GM19035 (cell line): Measurements from ENCODE around the gene STUM.
A peak's percentile ranks its signal among the peaks of the same experiment; 100 is the strongest.
"Not testable (repeated sequence)": the region's sequence is repeated elsewhere in the genome, so short reads cannot be mapped to it uniquely, and the experiment has no call there.

Experiments
- ATAC-seq: cut with Tn5 transposase; IDR thresholded peaks from one replicate; pipeline ENCODE4 v1.9.1; 2021; ENCODE audit not compliant: unreplicated experiment

Gene STUM

DNA sequence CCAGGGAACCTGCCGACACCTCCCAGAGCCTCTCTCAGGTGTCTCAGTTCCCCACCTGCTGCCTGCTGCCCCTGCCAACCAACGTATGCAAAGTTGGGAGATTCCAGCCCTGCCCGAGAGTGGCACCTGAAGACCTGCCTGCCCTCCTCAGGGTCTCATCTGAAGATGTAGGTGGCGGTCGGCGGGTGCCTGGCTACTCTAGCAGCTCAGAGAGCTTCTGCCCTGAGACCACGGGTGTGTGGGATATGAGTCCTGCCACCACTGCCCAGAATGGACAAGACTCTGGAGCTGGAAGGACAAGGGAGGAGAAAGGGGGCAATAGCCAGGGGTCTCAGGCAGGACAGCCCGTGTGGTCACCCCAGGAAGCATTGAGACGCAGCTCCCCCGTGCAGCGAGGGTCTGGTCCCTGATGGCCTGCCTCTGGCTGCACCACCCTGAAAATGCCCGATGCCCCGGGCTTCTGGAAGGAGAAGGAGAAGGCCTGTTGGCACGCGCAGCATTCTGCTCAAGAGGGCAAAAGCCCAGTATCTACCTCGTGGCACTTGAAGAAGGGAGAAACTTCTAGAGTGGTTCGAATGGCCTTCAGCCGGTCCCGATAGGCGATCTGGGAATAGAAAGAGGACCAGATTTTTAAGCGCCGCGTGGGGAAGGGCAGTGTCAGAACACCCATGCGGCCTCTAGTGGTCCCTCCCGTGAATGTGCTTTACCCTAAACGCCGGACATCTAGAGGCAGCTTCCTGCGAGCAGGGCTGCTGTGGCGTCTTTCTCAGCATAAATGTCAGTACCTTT is 88.8 kb downstream of the STUM start:
- no peak for ATAC-seq

DNA sequence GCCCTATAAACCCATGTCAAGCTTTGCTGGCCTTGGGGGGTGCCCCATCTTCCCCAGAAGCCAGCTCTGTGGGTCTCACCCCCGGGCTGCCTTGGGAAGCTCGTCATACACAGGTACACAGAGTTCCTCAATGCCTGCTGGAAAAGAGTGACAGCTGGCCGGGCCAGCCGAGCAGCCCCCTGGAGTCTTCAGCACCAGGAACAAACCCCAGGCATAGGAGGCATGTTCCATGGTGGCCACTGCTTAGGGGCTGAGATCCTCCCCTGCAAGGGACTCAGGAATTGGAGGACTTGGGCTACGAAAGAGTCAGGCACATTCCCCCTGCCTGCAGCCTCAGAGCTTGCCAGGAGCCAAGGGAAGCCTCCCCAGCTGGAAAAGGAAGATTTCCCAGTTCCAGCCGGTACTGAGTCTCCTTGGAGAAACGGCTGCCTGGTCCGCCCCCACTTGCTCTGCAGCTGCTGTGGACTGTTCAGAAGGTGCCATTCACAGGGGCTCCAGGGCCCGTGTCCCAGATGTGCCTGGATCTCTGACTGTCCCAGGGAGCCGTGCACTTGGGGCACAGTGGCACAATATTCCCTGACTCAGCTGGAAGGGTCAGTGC is 89.5 kb downstream of the STUM start:
- ATAC-seq: no peak

DNA sequence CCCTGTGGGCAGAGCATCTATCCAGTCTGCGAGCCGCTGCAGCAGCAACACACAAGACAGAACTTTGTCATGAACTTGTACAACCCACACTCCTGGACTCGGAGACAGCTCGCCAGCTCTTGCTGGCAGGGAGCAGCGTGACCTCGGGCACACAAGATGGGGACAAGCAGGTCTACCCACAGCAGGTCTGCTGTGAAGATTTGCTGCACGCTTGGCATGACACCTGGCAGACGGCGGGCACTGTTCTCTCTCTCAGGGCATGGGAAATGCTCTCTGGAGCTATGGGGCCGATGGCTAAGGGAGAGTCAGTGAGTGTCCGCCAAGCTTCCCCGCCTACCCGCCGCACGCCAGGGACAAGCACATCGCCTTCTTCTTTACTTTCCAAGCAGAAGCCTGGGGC is 90.0 kb downstream of the STUM start:
- no peak for ATAC-seq

DNA sequence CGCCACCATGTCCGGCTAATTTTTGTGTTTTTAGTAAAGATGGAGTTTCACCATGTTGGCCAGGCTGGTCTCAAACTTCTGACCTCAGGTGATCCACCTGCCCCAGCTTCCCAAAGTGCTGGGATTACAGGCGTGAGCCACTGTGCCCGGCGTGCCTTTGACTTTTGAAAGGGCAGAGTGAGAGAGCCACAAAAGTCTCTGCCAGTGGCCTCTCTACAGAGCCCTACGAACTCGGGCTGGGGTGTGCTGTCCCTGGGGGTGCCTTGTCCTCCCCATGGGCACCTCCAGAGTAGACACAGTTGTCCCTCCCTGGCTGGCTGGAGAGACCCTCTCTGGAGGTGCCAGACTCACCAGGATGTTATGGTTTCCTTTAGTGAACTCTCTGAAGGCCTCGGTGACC is 90.6 kb downstream of the STUM start:
- ATAC-seq: not testable (repeated sequence)

DNA sequence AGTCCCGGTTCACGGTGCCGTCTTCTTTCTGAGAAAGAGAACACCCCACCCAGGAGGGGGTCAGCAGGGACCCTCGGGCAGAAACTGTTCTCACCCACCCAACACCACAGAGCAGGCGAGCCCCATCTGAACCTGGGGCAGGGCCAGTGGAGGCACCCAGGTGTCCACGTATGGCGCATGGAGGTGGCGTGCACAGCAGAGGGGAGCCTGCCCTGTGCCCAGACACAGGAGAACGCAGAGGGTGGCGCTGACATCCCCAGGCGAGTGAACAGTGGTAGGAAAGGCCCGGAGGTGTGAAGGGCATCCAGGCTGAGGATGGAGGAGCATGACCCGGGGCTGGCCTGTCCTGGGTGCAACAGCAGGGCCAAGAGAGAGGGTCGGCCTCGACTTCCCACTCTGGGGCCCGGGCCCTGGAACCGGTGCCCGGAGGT is 91.1 kb downstream of the STUM start:
- no peak for ATAC-seq

DNA sequence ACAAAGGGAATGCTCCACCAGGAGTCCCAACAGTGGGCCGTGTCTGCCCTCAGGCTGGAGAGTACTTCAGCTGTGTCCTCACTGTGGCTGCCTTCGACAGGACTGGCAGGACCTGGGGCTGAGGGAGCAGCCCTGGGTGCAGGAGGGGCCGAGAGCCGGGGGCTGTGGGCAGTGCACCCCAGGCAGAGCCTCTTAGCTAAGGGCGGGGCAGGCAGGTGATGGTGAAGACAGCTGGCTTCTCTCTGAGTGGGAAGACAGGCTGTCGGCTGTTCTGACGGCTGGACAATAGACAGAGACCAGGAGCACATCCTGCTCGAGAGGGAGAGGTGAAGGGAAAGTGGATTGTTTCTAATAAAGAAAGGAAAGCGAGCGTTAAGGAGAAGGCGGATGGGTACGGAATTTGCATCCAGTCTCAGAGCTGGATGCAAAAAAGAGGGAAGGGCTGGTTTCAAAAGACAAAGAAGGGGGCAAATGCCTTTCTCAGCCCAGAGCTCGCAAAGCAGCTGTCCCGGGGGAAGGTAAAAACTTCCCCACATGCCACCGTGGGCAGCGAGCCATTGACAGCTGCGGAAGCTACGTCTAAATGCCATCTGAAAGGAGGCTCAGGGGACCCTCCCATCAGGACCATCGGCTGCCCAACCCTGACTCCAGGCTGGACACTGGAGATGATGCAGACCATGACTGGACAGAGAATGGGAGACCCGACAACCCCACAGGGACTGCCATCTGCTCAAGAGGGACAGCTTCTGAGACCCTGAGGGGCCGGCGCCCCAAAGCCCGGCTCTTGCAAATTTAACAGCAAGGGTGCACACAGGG is 92.0 kb downstream of the STUM start:
- ATAC-seq: no peak

DNA sequence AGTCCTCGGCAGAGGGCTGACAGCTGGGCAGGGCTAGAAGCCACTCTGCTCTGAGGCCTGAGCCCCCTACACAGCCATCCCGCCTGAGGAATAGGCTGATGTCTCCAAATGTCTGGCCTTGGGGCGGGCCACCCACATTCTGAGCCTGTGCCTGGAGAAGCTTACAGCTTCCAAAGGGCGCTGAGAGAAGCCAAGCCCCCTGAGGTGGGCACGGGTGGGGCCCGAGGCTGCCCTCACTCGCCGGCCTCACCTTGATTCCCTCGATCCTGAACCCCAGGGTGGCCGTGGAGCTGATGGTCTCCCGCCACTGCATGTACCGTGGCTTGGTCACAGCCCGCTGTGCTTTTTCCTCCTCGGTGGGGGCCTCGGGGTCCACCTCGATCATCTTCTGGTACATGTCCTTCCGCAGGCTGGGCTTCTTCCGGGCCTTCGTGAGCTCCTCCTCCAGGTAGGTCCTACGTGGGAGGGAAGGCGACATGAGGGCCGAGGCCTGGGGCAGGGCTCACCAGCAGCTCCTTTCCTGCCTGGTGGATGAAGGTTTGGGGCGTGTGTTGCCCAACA is 93.2 kb downstream of the STUM start:
- ATAC-seq: no peak

DNA sequence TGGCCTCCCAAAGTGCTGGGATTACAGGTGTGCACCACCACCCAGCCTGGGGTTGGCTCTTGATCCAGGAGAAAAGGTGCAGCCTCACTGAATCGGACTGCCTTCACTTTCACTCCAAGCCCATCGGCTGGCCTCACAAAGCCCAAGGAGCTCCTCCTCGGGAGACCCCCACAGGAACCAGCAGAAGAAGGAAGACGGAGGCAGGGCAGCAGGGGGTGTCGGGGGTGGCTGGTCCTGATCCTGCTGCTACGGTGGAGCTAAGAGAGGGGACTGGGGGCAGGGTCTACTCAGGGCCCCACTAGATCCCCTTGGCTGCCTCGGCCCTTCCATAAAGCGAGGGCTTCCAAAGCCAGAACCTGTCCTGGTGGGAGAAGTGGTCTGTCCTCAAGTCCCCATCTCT is 93.9 kb downstream of the STUM start:
- no peak for ATAC-seq

DNA sequence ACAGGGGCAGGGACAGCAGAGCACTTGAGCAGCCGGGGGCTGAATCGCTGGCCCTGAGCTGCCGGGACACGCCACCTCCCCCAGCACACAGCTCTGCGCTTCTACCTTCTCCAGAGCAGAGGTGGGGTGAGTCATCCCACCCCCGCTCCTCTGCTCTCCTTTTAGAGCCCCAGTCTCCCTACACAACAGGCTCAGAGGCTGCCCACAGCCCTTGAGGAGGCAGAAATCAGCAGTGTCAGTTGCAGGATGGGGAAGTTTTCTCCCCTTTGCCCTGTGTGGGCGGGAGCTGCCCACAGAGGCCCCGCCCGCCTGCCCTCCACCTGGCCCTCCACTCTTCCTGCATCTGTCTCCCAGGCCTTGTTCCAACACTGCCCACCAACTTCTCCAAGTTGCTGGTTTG is 94.6 kb downstream of the STUM start:
- ATAC-seq: peak; percentile 73

DNA sequence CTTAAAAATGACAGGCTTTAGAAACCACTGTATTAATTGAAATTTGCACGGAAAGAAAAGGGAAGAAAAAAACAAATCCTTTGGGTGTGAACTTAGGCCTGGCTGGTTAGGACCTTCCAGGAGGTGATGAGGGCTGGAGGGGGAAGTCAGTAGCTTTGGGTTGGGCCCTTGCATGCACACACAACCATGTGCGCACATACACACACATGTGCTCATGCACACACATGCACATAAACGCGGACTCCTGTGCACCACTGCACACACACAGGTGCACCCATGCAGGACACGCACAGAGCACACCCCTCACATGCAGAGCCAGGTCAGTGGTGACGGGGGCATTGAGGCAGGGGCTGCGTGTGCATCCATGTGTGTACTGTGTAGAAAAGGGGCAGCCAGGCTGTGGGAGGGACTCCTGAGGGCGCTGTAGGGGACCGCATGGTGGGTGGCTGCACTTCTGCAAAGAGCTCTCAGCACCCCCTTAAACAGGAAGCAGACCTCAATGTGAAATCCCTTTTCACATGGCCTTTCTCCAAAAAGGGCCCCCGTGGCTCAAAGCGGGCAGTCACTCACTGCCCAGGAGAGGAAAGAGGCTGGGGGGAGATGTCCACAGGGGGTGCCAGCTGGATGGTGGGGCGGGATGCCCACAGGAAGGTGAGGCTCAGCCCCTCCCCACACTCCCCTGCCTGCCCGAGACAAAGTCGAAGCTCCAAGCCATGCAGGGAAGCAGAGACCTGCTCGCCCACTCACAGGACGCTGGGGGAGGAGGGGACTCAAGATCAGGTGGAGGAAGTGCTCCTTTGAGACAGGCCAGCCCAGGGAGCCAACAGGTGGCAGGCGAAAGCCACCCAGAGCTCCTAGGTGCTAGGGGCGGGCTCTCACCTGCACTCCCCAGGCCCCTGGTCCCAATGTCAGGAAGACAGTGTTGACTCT is 95.3 kb downstream of the STUM start:
- peak; percentile 41 for ATAC-seq

DNA sequence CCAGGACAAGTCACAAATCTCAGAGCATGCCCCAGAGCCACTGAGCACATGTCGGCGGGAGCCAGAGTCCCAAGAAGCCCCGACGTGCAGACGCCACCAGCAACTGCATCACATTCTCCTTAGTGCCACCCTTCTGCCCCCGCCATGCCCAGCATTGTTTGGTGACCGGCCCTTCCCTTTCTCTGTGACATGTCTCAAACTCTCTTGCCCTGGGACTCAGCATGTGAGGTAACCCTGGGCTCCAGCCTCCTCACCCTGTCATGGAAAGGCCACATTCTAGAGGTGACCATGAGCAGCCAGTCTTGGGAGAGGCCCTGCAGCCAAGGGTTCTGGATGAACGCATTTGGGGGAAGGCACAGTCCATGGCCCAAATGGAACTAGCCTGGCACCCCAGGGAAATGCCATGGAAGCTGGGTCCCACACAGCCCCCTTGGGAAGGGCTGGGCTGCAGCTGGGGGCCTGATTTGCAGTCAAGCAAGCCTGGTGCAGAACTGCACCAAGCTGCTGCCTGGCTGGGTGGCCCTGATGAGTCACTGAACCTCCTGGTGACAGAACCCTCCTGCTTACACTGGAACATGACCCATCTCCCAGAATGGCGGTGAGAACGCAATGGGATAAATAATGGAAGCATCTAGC is 96.1 kb downstream of the STUM start:
- ATAC-seq: no peak

DNA sequence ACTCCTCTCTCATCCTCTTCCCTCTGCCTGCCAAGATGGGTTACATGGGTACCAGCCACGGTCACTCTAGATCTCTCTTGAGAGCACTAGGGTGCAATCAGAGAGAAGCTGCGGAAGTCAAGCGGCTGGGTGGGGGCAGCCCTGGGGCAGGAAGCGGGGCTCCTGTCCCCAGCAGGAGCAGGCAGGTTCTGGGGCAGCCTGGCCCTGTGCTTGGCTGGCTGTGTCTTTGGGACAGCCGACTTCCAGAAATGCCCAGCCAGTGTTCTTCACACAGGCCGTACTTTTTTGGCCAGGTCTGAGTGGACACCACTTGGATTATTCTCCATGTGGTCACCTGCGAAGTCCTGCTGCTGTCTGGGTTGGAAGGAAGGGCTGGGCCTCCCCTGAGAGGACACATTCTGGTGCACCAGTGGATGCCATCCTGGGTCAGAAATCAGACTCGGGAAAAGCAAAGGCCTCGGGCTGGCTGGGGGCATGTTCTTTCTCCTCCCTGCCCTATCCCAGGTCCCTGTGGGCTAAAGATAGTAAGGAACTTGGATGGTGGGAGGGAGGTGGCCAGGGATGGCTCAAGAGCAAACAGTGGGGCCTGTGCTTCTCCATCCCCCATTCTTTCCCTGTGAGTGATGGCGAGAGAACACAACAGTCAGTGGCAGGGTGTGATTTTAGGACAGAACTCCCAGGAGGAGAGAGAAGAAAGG is 96.9 kb downstream of the STUM start:
- no peak for ATAC-seq

DNA sequence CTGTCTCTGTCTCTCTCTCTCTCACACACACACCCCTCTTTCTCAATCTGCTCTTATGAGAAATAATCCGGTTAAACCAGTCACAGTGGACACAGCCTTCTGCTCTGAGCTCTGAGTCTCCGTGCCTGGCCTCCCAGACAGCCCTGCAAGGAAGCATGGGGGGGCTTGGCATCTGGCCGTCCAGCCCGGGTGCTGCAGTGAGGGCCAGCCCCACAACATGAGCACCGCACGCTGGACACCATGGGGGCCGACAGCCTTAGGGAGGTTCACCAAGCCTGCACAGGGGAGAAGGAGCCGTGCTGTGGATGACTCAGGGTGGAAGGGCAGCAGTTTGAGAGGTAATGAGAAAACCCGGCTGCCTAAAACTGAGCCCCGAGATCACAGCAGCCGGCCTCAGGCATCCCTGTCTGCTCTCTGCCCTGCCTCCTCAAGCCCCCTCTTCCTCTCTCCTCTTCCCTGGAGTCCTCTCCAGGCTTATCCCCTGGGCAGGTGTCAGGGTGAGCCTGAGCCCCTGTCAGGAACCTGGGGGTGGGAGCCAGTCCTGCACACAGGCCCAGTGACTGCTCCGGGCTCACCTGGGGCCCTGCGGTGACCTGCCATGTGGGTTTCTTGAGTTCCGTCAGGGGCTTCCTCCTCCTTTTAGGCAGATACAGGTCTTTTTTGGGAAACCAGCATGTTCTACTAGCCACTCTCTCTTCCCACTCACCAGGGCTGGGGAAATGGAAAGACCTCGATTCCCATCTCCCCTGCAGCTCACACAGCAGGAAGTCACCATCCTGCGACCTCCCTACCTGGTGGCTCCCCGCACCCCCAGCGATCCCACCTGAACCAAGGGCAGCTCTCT is 97.7 kb downstream of the STUM start:
- ATAC-seq: no peak

DNA sequence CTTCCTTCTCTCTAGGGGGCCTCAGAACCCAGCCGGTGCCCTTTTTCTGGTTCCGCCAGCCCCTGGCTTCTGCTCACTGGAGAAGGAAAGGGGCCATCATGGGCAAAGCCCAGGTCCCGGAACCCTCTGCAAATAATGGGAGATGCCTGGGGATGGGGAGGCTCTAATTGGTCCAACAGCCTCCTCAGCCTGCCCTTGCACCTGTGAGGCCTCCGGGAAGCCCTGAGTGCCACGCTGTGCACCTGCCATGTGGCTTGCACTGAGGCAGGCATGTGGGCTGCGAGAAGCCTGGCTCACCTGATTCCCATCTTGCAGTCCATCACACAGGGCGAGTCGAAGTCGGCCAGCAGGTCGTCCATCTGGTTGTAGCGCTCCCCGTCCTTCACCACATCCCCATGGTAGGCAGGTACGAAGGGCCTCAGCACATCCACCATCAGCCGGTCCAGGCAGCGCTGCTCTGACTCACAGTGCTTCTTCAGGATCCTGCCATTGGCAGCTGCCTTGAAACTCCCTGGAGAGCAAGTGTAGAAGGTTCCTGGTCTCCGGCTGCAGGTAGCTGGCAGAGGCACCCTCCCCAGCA is 98.4 kb downstream of the STUM start:
- no peak for ATAC-seq

DNA sequence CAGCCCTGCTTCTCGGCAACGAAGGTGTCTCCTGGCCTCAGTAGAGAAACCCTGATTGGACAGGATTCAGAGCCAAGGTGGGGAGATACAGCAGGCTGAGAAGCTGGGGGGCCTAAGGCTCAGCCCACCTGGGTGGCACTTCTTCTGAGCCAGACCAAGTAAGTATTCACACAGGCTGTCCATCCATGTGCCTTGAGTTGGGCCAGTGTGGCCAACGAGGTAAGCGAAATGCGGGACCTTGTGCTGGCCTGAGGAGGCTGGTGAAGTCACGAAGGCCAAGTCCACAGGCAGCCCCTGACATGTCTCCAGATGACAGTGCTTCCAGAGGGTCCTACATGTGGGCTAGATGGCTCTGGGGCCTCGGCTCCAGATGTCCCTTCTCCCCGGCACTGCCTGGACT is 99.2 kb downstream of the STUM start:
- ATAC-seq: no peak

DNA sequence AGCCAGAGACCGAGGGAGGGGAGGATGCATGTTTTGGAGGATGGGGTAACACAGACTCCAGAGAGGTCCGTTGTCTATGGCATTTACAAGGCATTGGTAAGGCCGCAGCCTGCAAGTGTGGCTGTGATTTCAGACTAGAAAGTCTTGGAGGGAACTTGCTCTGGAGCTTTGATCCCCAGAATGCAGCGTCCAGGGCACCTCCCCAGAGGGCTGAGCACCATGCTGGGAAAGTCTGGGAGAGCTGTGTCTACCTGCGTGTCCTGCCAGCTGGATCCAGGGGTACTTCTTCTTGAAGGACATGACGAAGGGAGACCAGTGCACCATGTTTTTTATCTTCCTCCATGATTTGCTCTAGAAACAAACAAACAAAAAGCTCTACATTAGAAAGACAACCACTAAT is 99.9 kb downstream of the STUM start:
- ATAC-seq: no peak

DNA sequence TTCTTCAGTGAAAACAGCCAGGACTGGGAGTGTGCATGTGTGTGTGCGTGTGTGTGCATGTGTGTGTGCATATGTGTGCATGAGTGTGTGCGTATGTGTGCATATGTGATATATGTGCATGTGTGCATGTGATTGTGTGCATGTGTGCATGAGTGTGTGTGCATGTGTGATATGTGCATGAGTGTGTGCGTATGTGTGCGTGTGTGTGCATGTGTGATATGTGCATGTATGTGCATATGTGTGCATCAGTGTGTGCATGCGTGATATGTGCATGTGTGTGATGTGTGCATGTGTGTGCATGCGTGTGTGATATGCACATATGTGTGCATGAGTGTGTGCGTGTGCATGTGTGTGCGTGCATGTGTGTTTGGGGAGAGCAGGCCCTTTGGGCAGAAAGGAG is 100.7 kb downstream of the STUM start:
- no peak for ATAC-seq

DNA sequence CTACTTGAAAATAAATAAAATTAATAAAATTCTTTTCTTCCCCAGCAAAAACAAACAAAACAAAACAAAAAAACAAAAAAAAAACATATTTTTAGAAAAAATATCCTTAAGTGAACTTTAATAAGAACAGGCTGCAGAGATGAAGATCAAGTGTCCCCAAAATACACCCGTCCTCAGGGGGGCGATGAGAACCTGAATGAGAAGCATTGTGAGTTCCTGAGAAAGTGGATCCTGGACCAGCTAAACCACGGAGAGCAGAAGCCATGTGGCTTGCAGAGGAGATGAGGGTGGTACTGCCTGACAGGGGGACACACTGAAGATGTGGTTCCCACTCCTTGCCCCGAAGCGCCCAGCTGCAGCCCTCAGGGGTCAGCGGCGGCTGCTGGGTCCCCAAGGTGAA is 101.2 kb downstream of the STUM start:
- no peak for ATAC-seq
